Measurements from ENCODE around the gene TMEM82.

TMEM82 gene

DNA sequence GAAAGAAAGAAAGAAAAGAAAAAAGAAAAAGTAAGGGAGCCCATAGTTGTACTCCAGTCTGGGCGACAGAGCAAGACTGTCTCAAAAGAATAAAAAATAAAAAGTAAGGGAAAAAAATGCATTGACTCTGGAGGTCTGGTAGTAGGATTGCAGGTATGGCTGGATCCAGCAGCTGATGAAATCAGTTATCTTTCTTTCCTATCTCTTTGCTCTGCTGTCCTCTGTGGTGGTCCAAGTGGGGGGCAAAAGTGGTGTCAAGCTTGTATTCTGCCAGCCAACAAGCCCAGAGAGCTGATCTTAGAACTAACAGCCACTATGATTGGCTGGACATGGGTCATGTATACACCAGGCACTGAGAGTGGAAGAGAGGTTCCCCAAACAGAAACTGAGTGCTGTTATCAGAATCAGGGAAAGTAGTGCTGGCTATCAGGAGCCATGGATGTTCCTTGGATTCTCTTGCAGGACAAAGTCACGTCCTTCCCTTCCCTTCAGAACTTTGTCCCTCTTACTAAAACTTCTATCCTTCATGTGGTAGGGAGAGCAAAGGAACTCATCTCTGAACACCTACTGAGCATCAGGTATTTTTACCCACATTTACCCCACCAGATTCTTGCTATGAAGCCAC lies 12.8 kb downstream of the TMEM82 start:
- TF ChIP-seq TAF1 (IDR thresholded peaks at IDR 0.05; ENCODE audit: low read depth) (no peak), TCF12 (IDR thresholded peaks at IDR 0.05; ENCODE audit: low read depth) (no peak), CEBPB (IDR thresholded peaks at IDR 0.05) (no peak)

DNA sequence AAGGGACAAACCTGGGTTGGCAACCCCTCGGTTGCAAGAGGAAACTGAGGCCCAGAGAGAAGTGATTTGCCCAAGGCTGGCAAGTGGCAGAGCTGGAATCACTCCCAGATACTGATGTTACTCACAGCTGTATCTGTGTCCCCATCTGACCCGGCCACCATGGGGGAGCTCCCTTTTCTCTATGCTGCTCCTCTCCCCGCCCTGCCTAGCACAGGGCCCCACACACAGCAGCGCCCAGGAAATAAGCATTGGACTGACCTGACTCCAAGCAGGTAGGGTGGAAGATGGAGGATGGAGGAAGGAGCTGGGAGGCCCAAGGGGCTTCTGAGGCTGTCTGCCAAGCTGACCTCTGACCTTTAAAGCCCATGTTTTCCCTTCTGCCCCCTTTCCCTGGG lies 13.3 kb downstream of the TMEM82 start:
- TF ChIP-seq CREB1 (IDR thresholded peaks at IDR 0.05; ENCODE audit: low read depth) (no peak), CEBPB (IDR thresholded peaks at IDR 0.05) (no peak), ZBTB7A (IDR thresholded peaks at IDR 0.05; ENCODE audit: low read depth) (no peak), EGR1 (IDR thresholded peaks at IDR 0.05) (no peak), YY1 (IDR thresholded peaks at IDR 0.05; ENCODE audit: low read depth) (no peak), RAD21 (IDR thresholded peaks at IDR 0.05; ENCODE audit: low read depth) (no peak)
- TF ChIP-seq, protein P1, sequence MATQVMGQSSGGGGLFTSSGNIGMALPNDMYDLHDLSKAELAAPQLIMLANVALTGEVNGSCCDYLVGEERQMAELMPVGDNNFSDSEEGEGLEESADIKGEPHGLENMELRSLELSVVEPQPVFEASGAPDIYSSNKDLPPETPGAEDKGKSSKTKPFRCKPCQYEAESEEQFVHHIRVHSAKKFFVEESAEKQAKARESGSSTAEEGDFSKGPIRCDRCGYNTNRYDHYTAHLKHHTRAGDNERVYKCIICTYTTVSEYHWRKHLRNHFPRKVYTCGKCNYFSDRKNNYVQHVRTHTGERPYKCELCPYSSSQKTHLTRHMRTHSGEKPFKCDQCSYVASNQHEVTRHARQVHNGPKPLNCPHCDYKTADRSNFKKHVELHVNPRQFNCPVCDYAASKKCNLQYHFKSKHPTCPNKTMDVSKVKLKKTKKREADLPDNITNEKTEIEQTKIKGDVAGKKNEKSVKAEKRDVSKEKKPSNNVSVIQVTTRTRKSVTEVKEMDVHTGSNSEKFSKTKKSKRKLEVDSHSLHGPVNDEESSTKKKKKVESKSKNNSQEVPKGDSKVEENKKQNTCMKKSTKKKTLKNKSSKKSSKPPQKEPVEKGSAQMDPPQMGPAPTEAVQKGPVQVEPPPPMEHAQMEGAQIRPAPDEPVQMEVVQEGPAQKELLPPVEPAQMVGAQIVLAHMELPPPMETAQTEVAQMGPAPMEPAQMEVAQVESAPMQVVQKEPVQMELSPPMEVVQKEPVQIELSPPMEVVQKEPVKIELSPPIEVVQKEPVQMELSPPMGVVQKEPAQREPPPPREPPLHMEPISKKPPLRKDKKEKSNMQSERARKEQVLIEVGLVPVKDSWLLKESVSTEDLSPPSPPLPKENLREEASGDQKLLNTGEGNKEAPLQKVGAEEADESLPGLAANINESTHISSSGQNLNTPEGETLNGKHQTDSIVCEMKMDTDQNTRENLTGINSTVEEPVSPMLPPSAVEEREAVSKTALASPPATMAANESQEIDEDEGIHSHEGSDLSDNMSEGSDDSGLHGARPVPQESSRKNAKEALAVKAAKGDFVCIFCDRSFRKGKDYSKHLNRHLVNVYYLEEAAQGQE (IDR thresholded peaks at IDR 0.05; ENCODE audit: low read depth) = no peak
- TF ChIP-seq, protein P2, sequence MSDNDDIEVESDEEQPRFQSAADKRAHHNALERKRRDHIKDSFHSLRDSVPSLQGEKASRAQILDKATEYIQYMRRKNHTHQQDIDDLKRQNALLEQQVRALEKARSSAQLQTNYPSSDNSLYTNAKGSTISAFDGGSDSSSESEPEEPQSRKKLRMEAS (IDR thresholded peaks at IDR 0.05) = no peak

DNA sequence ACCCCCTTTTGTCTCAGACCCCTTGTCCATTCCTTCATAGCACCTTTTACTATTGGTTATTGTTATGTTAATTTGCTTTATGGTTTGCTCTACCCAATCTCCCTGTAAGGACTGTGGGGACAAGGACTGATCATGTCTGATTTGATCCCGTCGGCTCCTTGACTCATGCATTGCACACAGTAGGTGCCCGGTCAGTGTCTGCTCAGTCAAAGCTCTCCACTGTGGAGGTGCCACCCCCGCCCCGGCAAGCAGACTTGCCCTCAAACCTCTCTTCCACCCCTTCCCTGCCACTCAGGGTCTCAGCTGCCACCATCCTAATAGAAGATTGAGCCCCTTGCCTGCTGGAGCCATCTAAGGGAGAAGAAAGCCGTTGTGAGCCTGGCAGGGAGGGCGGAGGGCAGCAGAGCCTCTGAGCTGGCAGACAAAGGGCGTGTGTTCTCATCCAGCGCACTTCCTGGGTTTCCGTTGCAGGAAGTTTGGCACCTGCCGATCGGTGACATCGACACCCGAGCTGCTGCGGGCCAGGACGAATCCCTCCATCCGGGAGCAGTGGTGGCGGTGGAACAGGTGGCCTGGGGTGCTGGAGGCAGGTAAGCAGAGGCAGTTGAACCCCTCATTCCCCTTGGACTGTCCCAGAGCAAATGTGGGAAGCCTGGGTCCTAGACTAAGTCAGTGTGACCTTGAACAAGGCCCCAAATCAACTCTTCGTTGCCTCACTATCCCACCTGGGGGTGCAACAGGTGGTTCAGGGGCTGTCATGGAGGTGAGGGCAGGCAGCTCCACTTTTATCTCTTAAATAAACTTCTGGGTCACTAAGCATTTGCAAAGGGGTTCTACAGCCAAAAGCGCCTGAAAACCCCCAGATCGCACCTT lies 14.1 kb downstream of the TMEM82 start:
- TF ChIP-seq YY1 (IDR thresholded peaks at IDR 0.05; ENCODE audit: low read depth) = no peak
- no peak for TF ChIP-seq TCF12 (IDR thresholded peaks at IDR 0.05; ENCODE audit: low read depth)

DNA sequence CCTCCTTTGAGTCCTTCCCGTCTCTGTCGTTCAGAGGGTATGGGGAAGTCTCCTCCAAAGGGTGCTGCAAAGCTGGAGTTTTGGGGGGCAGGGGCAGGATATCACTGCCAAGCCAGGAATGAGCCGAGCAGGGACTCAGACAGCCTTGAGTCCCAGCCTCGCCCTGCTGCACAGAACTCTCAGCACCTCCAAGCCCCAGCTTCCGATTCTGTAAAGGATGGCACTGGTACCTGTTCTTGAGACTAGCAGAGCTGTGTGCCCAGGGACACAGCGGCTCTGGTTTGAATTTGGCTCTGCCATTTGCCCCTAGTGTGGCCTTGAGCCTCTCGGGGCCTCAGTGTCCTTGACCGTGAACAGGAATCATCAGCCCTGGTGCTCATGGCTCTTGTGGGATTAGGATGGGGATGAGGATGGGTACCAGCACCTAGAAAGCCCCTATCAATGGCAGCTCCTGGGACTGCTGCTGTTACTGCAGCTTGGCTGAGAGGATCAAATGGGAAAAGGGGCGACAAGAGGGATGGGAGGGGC lies 14.8 kb downstream of the TMEM82 start:
- TF ChIP-seq TCF12 (IDR thresholded peaks at IDR 0.05; ENCODE audit: low read depth) (no peak), TEAD4 (IDR thresholded peaks at IDR 0.05) (no peak), EGR1 (IDR thresholded peaks at IDR 0.05) (no peak), ZBTB7A (IDR thresholded peaks at IDR 0.05; ENCODE audit: low read depth) (no peak), YY1 (IDR thresholded peaks at IDR 0.05; ENCODE audit: low read depth) (no peak)

DNA sequence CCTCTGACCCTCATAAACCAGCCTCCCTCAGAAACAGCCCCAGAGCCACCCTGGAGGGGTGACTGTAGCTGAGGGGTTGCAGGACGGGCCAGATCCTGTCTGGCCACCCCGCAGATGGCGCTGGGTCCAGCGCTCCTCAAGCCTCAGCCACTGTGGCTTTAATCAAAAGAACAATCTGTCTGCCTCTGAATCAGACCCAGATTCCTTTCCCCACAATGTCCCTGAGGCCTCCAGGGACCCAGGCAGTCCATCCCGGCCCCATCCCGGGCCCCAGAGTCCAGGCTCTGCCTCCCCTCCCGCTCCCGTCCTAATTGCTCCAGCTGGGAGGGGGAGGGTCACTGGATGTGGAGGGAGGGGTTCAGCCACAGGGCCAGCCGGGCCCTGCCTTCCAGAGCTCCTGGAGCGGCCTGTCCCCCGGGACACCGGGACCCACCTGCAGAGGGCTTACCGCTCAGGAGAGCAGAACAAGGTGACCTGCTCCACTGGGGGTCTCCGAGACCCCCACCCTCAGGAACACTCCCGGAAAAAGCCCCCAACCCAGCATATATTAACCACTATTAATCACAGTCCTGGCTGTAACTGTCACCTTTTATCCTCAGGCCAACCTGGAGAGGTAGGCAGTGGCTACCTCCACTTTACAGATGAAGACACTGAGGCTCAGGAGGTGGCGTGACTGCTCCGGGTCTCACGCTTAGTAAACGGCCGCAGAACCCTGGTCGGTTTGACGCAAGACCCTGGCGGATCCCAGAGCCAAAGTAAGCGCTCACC lies 15.5 kb downstream of the TMEM82 start:
- peak; percentile 90 for TF ChIP-seq ZBTB7A (IDR thresholded peaks at IDR 0.05; ENCODE audit: low read depth)
- TF ChIP-seq CEBPB (IDR thresholded peaks at IDR 0.05) = no peak
- no peak for TF ChIP-seq RAD21 (IDR thresholded peaks at IDR 0.05; ENCODE audit: low read depth)
- no peak for TF ChIP-seq FOXM1 (IDR thresholded peaks at IDR 0.05; ENCODE audit: borderline replicate concordance, low read depth)
- TF ChIP-seq, protein P1 (IDR thresholded peaks at IDR 0.05; ENCODE audit: low read depth) = no peak
- no peak for TF ChIP-seq TAF1 (IDR thresholded peaks at IDR 0.05; ENCODE audit: low read depth)
- TF ChIP-seq TCF12 (IDR thresholded peaks at IDR 0.05; ENCODE audit: low read depth) = no peak

DNA sequence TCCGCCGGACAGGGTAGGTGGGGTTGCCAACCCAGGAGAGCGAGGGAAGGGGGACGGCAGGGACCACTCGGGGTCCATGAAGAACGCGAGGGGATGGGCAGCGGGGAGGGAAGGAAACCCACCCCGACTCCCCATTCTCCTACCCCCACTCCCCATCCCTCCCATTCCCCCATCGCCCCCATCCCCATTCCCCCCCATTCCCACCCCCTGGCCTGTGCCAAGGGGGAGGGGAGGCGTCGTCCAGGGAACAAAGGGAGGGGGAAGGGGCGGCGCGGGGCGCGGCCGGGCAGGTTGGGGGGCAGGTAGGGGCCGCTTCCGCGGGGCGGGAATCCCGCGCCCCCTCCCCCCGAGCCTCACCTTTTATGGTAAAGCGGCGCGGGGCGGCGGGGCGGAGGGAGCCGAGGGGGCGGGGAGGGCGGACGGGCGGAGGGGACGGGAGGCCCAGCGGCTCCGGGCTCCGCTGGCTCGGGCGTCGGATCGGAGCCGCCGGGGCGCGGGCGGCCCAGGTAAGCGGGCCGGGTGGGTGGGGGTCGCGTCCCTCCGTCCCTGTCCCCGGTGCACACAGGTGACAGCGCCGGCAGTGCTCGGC lies 16.1 kb downstream of the TMEM82 start, which contains the start of gene FBLIM1:
TSS of gene FBLIM1 (plus strand) at position 453 of the 589 bp plus-strand sequence. CDS start 6,189 bp downstream, outside the sequence.
- TF ChIP-seq EP300 (IDR thresholded peaks at IDR 0.05; ENCODE audit: borderline replicate concordance) (no peak), TEAD4 (IDR thresholded peaks at IDR 0.05) (no peak), YY1 (IDR thresholded peaks at IDR 0.05; ENCODE audit: low read depth) (no peak), CEBPB (IDR thresholded peaks at IDR 0.05) (no peak), NFIC (IDR thresholded peaks at IDR 0.05) (no peak), CREB1 (IDR thresholded peaks at IDR 0.05; ENCODE audit: low read depth) (no peak), RAD21 (IDR thresholded peaks at IDR 0.05; ENCODE audit: low read depth) (no peak), EGR1 (IDR thresholded peaks at IDR 0.05) (no peak), TAF1 (IDR thresholded peaks at IDR 0.05; ENCODE audit: low read depth) (no peak), TCF12 (IDR thresholded peaks at IDR 0.05; ENCODE audit: low read depth) (no peak), ZBTB7A (IDR thresholded peaks at IDR 0.05; ENCODE audit: low read depth) (no peak)
- TF ChIP-seq, protein P2 (IDR thresholded peaks at IDR 0.05) = no peak
- TF ChIP-seq, protein P3, sequence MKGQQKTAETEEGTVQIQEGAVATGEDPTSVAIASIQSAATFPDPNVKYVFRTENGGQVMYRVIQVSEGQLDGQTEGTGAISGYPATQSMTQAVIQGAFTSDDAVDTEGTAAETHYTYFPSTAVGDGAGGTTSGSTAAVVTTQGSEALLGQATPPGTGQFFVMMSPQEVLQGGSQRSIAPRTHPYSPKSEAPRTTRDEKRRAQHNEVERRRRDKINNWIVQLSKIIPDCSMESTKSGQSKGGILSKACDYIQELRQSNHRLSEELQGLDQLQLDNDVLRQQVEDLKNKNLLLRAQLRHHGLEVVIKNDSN (IDR thresholded peaks at IDR 0.05) = no peak
- TF ChIP-seq, protein P1 (IDR thresholded peaks at IDR 0.05; ENCODE audit: low read depth) = no peak
